Measurements from ENCODE around the gene COA1.

GRCh38 chr7:43625453-43625852 lies 103.9 kb downstream of the COA1 start:
- TF ChIP-seq POLR2AphosphoS5 (IDR thresholded peaks at IDR 0.05) (no peak), POLR2A (IDR thresholded peaks at IDR 0.05) (no peak)

Measured in gastroesophageal sphincter (tissue), 2 donors.